GM21786 (cell line): Measurements from ENCODE around the gene SMG6.
A peak's percentile ranks its signal among the peaks of the same experiment; 100 is the strongest.

Experiments used
- ATAC-seq: cut with Tn5 transposase; IDR thresholded peaks from one replicate; pipeline ENCODE4 v1.9.1; 2021; ENCODE audit not compliant: unreplicated experiment

The SMG6 gene

DNA sequence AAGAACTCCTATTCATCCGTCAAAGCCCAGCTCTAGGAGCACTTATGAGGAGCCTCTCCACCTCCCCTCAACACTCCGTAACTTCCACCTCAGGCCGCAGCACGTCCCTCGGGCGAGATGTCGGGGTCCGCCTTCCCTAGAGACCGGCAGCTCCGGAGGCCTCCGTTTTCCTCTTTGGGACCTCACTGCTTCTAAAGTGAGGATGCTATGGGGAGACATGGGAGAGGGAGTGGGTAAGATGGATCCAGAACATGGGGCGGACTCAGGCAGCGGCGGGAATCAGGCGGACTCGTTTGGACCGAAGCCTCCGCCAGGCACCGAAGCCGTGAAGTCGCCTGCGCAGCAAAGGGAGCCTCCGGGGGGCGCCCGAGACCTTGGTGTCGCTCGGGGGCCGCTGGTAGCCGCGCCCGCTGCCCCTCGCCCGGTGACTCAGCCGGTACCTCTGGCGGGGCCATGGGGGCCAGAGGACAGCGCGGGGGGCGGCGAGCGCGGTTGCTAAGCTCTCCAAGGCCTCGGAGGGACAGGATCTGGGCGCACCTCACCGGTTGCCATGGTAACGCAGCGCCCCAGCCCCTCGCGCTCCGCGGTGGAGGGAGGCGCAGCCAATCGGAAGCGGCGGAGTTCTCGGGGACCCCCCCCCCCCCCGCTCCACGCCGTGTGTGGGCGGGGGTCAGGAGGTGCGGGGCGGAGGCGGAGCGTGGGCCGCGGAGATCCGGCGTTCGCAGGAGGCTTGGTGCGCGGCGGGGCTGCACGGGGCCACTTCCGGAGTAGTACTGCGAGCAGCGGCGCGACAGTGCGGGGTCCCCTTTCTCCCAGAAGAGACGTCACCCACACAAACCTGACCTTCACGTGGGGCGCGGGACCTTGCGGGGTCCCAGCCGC lies 250.0 kb downstream of the SMG6 start:
- ATAC-seq: no peak

GRCh38 chr17:2051933-2052559 lies 251.5 kb downstream of the SMG6 start:
- no peak for ATAC-seq

DNA sequence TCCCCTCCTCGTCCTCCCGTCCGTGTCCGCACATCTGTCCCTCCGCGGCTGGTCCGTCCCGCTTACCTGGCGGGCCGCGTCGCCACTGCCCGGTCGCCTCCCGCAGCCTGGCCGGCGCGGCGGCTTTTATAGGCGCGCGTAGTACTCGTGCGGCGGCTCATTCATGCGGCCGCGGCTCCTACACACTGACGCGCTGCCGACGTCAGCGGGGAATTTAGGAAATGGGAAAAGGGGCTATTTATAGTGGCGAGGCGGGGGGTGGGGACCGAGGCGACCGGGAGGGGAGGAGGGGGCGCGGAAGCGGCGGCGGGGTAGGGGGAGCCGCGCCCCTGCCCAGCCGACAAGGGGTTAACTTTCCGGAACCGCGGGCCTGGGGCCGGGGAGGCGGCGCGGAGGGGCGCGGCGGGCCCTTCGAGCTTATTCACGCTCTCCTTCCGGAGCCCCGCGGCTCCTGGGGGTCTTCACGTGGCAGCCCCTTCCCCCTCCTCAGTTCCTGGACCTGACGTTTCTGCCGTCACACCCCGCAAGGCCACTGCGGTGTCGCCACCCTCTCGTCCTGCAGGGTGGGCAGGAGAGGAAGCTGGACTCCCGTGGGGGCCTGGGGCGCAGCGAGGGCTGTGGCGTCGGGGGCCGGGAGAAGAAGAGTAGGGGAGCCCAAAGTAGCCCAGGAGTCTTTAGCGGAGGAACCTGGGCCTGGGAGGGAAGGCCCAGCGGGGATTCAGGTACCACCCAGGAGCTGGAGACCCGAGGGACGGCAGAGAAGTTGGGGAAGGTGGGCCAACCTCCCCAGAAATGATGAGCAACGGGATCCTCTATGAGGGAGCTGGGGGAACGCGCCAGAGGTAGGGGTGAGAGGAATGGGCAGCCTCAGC lies 252.3 kb downstream of the SMG6 start:
- no peak for ATAC-seq

DNA sequence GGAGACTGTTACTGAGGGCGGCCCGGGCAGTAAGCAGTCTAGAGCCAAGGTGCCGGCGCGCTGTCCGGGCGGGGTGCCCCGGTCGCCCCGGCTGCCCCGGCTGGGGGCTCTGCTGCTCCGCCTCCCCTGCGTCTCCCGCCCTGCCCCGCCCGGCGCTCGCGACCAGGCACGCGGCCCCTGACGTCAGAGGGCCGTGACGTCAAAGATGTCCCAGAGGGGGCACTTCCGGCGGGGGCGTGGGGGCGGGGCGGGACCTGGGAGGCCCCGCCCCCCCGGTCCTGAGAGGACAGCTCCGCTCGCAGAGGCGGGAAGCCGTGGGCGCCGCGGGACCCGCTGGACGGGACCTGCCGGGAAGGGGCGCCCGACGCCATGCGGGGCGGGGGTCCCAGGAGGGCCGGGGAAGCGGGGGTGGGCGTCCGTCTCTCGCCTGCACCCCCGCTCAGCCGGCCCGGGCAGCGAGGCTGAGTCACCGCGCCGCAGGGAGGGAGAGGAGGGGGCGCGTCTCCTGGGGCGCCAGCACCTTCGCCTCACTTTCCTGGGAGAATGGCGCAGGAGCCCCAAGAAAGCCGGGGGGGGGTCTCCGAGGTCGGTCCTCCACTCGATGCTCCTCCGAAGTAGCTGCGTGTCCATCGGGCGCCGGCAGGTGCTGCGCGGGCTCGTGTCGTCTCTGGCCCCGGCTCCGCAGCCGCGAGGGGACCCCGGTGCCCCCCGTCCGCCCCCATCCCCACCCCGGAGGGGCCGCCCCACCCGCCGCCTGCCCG lies 253.1 kb downstream of the SMG6 start:
- peak; percentile 17 for ATAC-seq

- peak; percentile 44 for ATAC-seq
Observed at GRCh38 chr17:2049333-2050299, 254.0 kb downstream of the SMG6 start.

DNA sequence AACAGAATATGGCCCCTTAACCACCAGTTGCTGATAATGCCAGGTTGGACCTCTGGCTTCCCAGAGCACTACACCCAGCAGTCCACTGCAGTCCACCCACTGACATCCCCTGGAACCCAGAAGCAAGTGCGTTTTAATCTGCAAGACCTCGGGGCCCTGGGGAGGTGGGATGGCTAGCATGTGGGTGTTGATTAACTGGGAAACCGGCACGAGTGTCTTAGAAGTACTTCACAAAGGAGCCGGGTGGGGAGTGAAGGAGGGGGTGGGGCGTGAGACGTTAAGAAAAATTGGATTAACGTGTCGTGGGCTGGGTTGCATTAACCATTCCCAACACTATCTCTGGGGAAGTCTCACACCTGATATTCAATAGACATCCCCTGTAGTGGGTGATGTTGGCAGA lies 254.8 kb downstream of the SMG6 start:
- ATAC-seq: no peak

GRCh38 chr17:2047590-2047989 lies 256.0 kb downstream of the SMG6 start:
- no peak for ATAC-seq

GRCh38 chr17:2044263-2044894 lies 259.2 kb downstream of the SMG6 start:
- no peak for ATAC-seq

GRCh38 chr17:2043785-2044184 lies 259.8 kb downstream of the SMG6 start:
- no peak for ATAC-seq

DNA sequence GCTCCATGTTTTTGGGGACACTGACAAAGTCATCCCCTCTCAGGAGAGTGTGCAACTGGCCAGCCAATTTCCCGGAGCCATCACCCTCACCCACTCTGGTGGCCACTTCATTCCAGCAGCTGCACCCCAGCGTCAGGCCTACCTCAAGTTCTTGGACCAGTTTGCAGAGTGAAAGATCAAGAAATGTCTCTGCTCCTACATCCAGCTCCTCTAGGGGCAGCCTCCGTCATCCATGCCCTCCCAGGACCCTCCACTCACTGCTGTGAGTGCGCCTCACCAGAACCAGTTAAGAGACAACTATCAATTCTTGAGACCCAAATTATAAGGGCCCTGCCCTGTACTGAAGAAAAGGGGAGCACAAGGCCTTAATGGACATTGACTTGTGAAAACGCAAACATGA lies 260.7 kb downstream of the SMG6 start:
- no peak for ATAC-seq

- ATAC-seq: no peak
Observed at GRCh38 chr17:2042390-2042847, 261.2 kb downstream of the SMG6 start.

DNA sequence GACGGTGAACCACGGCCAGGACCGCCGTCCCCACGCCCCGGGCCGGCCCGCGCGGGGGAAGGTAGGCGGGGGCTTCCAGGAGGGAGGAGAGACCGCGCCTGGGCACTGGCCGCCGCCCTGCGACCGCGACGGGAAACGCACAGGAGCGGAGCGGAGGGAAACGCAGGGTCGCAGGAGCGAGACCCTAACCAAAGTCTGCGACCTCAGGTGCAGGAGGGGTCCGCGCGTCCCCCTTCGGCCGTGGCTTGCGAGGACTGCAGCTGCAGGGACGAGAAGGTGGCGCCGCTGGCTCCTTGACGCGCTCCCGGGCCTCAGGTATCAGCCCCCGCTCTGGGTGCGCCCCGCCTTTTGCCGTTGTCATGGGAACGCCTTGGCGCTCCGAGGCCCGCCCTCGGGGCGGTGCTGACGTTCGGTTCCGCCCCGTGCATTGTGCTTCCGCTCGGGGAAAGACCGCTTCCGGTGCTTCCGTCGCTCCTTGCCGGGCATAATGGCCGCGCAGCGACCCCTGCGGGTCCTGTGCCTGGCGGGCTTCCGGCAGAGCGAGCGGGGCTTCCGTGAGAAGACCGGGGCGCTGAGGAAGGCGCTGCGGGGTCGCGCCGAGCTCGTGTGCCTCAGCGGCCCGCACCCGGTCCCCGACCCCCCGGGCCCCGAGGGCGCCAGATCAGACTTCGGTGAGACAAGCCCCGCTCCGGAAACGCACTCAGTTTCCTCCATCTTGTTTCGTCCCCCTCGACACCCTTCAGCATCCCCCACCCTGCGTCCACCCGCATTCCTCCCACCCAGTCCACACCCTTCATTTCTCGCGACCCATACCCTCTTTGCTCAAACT lies 261.8 kb downstream of the SMG6 start, which contains the start of gene OVCA2:
OVCA2 (plus strand) TSS at position 462 of the 829 bp plus-strand sequence; CDS start at position 488, 26 bp downstream.
- peak; percentile 89 for ATAC-seq

- ATAC-seq: no peak
Observed at GRCh38 chr17:2040942-2041560, 262.5 kb downstream of the SMG6 start.

DNA sequence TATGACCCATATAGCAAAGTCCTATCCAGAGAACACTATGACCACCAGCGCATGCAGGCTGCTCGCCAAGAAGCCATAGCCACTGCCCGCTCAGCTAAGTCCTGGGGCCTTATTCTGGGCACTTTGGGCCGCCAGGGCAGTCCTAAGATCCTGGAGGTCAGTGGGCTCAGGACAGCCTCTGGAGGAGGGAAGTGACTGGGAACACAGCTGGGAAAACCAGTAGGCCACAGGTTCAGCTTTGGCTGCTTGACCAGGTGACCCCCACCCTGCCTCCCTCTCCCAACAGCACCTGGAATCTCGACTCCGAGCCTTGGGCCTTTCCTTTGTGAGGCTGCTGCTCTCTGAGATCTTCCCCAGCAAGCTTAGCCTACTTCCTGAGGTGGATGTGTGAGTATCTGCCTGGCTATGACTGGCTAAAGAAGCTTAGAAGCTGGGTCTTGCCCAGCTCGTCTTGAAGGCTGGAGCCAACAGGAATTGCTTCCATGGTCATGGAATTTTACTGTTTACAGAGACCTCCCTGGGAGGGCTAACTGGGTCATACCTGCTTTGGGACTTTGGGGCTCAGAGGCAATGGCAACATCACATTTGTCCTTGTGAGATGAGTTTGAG lies 263.3 kb downstream of the SMG6 start:
- ATAC-seq: no peak

GRCh38 chr17:2037155-2037554 lies 266.4 kb downstream of the SMG6 start:
- ATAC-seq: no peak

- ATAC-seq: no peak
Observed at GRCh38 chr17:2035541-2036488, 267.8 kb downstream of the SMG6 start.
